GM23338 (cell line): ENCODE data around the gene GBE1. TPM values are rescaled to one million over a fixed set of nuclear protein-coding genes. Genes with fewer than 3 reads are reported as not detected.

Experiments
- ATAC-seq: fragments of 200-7000 bp; cut with Tn5 transposase; 3 replicates; pipeline ENCODE4 v1.9.1; 2020
- DNase-seq: peaks from one replicate; pipeline ENCODE4 v3.0.0-alpha.2; 2015; ENCODE audit warnings: low spot score
- H2AFZ ChIP-seq: fragments of 200-600 bp; sonication (generic); 2 replicates; pipeline ENCODE4 v1.8.0; 2016; ENCODE audit warnings: antibody characterized with exemption, mild to moderate bottlenecking, moderate library complexity
- H3F3A ChIP-seq: fragments of 200-600 bp; sonication (generic); replicated peaks from 2 replicates; pipeline ENCODE4 v1.8.0; 2017; ENCODE audit warnings: antibody characterized with exemption, mixed run types, low read depth
- H3K27ac ChIP-seq: fragments of 200-600 bp; sonication (generic); 2 replicates; pipeline ENCODE4 v1.6.1; 2016; ENCODE audit warnings: low read depth
- H3K27me3 ChIP-seq: fragments of 200-600 bp; sonication (generic); 2 replicates; pipeline ENCODE4 v1.8.0; 2016; ENCODE audit warnings: mild to moderate bottlenecking, mixed run types, moderate library complexity; ENCODE audit not compliant: insufficient read depth
- H3K36me3 ChIP-seq: fragments of 200-600 bp; sonication (generic); 2 replicates; pipeline ENCODE4 v1.8.0; 2016; ENCODE audit warnings: mild to moderate bottlenecking; ENCODE audit not compliant: insufficient read depth
- H3K4me1 ChIP-seq: fragments of 200-600 bp; sonication (generic); 2 replicates; pipeline ENCODE4 v1.8.0; 2016; ENCODE audit warnings: mild to moderate bottlenecking, moderate library complexity; ENCODE audit not compliant: insufficient read depth
- H3K4me2 ChIP-seq: fragments of 200-600 bp; sonication (generic); 2 replicates; pipeline ENCODE4 v1.7.1; 2017; ENCODE audit warnings: mixed run types
- H3K4me3 ChIP-seq: fragments of 200-600 bp; sonication (generic); 2 replicates; pipeline ENCODE4 v1.6.1; 2016; ENCODE audit warnings: mixed run types
- H3K79me2 ChIP-seq: fragments of 200-600 bp; sonication (generic); replicated peaks from 2 replicates; pipeline ENCODE4 v1.8.0; 2017; ENCODE audit warnings: mild to moderate bottlenecking; ENCODE audit not compliant: insufficient read depth
- H3K9me2 ChIP-seq: fragments of 200-600 bp; sonication (generic); 2 replicates; pipeline ENCODE4 v1.8.0; 2017; ENCODE audit not compliant: insufficient read depth
- H4K20me1 ChIP-seq: fragments of 200-600 bp; sonication (generic); replicated peaks from 2 replicates; pipeline ENCODE4 v1.8.0; 2017; ENCODE audit warnings: mild to moderate bottlenecking; ENCODE audit not compliant: insufficient read depth
- H3K27ac Mint-ChIP-seq: 2 replicates; pipeline ENCODE4 v1.8.0; 2020; ENCODE audit warnings: inconsistent platforms, mild to moderate bottlenecking, moderate library complexity, mixed read lengths
- H3K27me3 Mint-ChIP-seq: 3 replicates; pipeline ENCODE4 v1.8.0; 2022; ENCODE audit warnings: low read depth, mild to moderate bottlenecking, moderate library complexity, mixed read lengths, inconsistent platforms; ENCODE audit not compliant: insufficient read depth, poor library complexity
- H3K36me3 Mint-ChIP-seq: 3 replicates; pipeline ENCODE4 v1.8.0; 2021; ENCODE audit warnings: low read depth, mild to moderate bottlenecking, inconsistent platforms, moderate library complexity, mixed read lengths
- H3K4me1 Mint-ChIP-seq: 3 replicates; pipeline ENCODE4 v1.8.0; 2020; ENCODE audit warnings: mild to moderate bottlenecking, inconsistent platforms, mixed read lengths
- H3K4me3 Mint-ChIP-seq: 3 replicates; pipeline ENCODE4 v1.8.0; 2021; ENCODE audit warnings: moderate library complexity, mild to moderate bottlenecking, inconsistent platforms, mixed read lengths
- H3K9me3 Mint-ChIP-seq: 3 replicates; pipeline ENCODE4 v1.8.0; 2020; ENCODE audit warnings: moderate library complexity, mild to moderate bottlenecking, inconsistent platforms, mixed read lengths
- CREB1 ChIP-seq: fragments of 250-450 bp; sonication (Bioruptor Pico); IDR thresholded peaks from 2 replicates; pipeline ENCODE4 v1.5.0; 2020; ENCODE audit warnings: low read depth, mild to moderate bottlenecking, moderate library complexity
- EZH2phosphoT487 ChIP-seq: fragments of 200-600 bp; sonication (generic); IDR thresholded peaks from one replicate; pipeline ENCODE4 v1.8.1; 2018; ENCODE audit warnings: antibody characterized with exemption; ENCODE audit not compliant: unreplicated experiment
- POLR2AphosphoS5 ChIP-seq: IDR thresholded peaks from 2 replicates; pipeline ENCODE4 v1.6.1; 2016; ENCODE audit warnings: antibody characterized with exemption, low read depth
- ZNF331 ChIP-seq: fragments of 250-450 bp; sonication (Bioruptor Pico); IDR thresholded peaks from 2 replicates; pipeline ENCODE4 v1.5.0; 2020; ENCODE audit warnings: low read depth, mild to moderate bottlenecking, moderate library complexity
- ZNF462 ChIP-seq: fragments of 250-450 bp; sonication (Bioruptor Pico); IDR thresholded peaks from 2 replicates; pipeline ENCODE4 v1.5.0; 2020; ENCODE audit warnings: mild to moderate bottlenecking, moderate library complexity
- polyA plus RNA-seq: library from polyadenylated mRNA; unstranded; fragments of >200 nt; fragmentation: Nextera tagmentation; extraction: Ambion mirVana; gene quantifications from 2 replicates; pipeline ENCODE4 v1.2.1, GENCODE V29; 2016
- total RNA-seq: library from RNA; depleted of rRNA; stranded (reverse); fragments of >200 nt; shearing (Covaris generic); gene quantifications from 2 replicates; pipeline ENCODE4 v1.2.3, GENCODE V29; 2014

GBE1 gene
- total and polyA plus RNA-seq, 2 experiments from 2014 or later = 6.4 to 12.2 TPM

DNA sequence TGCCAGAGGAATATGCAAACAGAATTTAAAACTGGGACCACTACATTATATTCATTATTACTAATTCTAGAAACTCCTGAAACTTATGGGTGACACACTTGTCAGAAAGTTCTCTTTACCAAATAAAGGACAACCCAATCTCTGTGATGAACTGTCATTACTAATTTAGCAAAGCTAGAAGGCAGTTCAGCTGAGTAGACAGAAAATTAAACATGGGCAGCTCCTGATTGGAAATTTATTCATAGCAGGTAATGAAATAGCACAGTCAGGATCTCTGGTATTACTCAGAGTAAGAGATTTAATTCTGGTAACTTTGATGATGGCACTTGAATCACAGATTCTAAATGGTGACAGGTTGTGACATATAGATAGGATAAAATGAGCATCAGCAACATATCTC is 123.0 kb downstream of the GBE1 start (continued):
- TF ChIP-seq ZNF462 (CRISPR knock-in tag) = no peak

DNA sequence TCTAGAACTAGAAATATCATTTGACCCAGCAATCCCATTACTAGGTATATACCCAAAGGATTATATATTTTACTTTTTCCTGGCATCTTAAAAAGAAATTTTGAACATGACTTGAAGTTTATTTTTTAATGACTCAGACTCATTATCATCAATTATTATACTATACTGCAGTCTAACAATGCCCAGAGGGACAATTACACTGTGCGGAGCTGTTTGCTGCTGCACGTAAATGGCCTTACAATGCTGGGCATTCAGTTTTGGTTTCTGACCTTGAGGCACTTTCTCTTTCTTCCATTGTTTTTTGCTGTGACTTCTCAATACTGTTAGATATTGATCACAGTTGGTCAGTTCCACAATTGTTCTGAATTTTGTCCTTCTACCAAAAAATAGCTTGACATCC is 128.8 kb downstream of the GBE1 start:
- ATAC-seq (no peak), DNase-seq (no peak)
- Histone ChIP-seq H2AFZ (no peak overlapping the region), H3K4me3 (no peak overlapping the region), H3K79me2 (no peaks in the 10 kb centered on the region), H3K4me1 (no peaks in the 10 kb centered on the region), H3K4me2 (no peak overlapping the region), H3K36me3 (no peaks in the 10 kb centered on the region), H3K9me2 (0 out of 2 replicates have a peak, but pooled peaks cover 2% of the 10 kb centered on the region), H3K27ac (no peak overlapping the region), H3F3A (no peaks in the 10 kb centered on the region), H4K20me1 (no peaks in the 10 kb centered on the region), H3K27me3 (no peaks in the 10 kb centered on the region)
- TF ChIP-seq POLR2AphosphoS5 (no peak), EZH2phosphoT487 (no peak), CREB1 (CRISPR knock-in tag) (no peak)
- no peak overlapping the region for H3K4me3 Mint-ChIP-seq
- no peak overlapping the region for H3K27ac Mint-ChIP-seq
- no peaks in the 10 kb centered on the region; the same call in 2 of the 3 replicates for H3K9me3 Mint-ChIP-seq
- H3K27me3 Mint-ChIP-seq = no peaks in the 10 kb centered on the region
- no peaks in the 10 kb centered on the region for H3K4me1 Mint-ChIP-seq
- peaks cover 10% of the 10 kb centered on the region; the same call in 2 of the 3 replicates for H3K36me3 Mint-ChIP-seq

DNA sequence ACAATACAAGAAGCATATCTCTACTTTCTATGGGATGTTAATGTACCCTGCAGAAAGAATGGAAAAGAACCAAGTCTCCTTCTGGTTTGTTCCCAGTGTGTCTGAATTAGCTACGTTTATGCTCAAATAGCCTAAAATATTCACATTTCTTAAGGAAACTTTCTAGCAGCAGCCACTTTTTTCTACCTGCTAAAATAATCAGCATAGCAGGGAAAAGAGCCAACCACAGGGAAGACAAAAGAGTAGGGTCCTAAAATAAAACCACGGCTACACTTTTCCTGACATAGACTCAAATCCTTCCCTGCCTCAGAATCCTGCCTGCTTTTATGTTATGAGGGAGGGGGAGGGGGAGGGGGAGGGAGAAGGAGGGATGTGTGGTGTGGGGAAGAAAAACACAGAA is 136.7 kb downstream of the GBE1 start:
- no peak overlapping the region for H3K27ac ChIP-seq
- no peak for TF ChIP-seq ZNF462 (CRISPR knock-in tag)
- TF ChIP-seq EZH2phosphoT487 = no peak
- TF ChIP-seq ZNF331 (CRISPR knock-in tag) = no peak

More for the DNA sequence above, 136.7 kb downstream of the GBE1 start:
- H4K20me1 ChIP-seq = no peaks in the 10 kb centered on the region
- Mint-ChIP-seq H3K9me3 (no peaks in the 10 kb centered on the region), H3K27me3 (no peaks in the 10 kb centered on the region), H3K4me3 (no peak overlapping the region), H3K36me3 (peaks cover under 1% of the 10 kb centered on the region; the same call in 2 of the 3 replicates), H3K4me1 (peaks cover 17% of the 10 kb centered on the region), H3K27ac (no peak overlapping the region)
- no peaks in the 10 kb centered on the region for H3K79me2 ChIP-seq
- ATAC-seq (no peak), DNase-seq (no peak)
- no peaks in the 10 kb centered on the region for H3K9me2 ChIP-seq
- H2AFZ ChIP-seq = no peak overlapping the region
- H3F3A ChIP-seq = no peaks in the 10 kb centered on the region
- peaks cover 24% of the 10 kb centered on the region for H3K4me1 ChIP-seq
- H3K36me3 ChIP-seq = no peaks in the 10 kb centered on the region
- H3K4me2 ChIP-seq = no peak overlapping the region
- H3K27me3 ChIP-seq = no peaks in the 10 kb centered on the region
- H3K4me3 ChIP-seq = no peak overlapping the region
